Daoy (cell line): Measurements from ENCODE around the gene ANKRD40CL. TPM values are rescaled to one million over a fixed set of nuclear protein-coding genes. Genes with fewer than 3 reads are reported as not detected.

Experiments used
- DNase-seq: peaks from one replicate; pipeline ENCODE4 v3.0.0-alpha.2; 2015; ENCODE audit warnings: low read depth
- total RNA-seq: library from RNA; depleted of rRNA; stranded (reverse); fragments of >200 nt; shearing (Covaris generic); gene quantifications from 2 replicates; pipeline ENCODE4 v1.2.3, GENCODE V29; 2014; rRNA removed

The ANKRD40CL gene
- total RNA-seq, 1 experiment from 2014 or later, result not detected

DNA sequence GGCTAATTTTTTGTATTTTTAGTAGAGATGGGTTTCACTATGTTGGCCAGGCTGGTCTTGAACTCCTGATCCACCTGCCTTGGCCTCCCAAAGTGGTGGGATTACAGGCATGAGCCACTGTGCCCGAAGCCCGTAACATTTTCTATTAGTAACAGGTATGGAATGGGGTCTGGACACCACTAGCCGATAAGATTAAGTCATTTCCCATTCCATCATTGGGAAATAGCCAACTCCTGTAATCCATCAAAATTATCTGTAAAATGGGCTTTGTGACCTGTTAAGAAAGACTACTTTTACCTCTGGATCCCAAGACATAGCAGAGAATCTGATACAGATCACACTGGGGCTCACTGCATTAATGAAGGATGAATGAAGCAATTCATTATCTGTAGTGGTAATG is 51.8 kb downstream of the ANKRD40CL start:
- no peak for DNase-seq

DNA sequence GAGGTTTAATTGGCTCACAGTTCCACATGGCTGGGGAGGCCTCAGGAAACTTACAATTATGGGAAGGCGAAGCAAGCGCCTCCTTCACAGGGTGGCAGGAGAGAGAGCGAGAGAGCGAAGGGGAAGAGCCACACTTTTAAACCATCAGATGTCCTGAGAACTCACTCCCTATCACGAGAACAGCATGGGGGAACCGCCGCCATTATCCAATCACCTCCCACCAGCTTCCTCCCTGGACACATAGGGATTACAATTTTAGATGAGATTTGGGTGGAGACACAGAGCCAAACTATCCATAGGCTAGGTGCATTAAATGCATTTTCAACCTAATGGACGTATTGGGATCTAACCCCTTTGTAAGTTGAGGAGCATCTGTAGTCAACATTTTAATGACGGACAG is 54.7 kb downstream of the ANKRD40CL start:
- no peak for DNase-seq

Other genes with a start within 250 kb of the ANKRD40CL start
- not detected in 2 replicates for gene EPN3, start 234.8 kb downstream of the ANKRD40CL start, total RNA-seq
- 16.4 and 40.1 TPM in 2 replicates for gene SPATA20, start 220.3 kb downstream of the ANKRD40CL start, total RNA-seq
- gene CACNA1G, start 206.8 kb downstream of the ANKRD40CL start, total RNA-seq, result 0.15 and 0.23 TPM in 2 replicates
- 10.4 and 14.3 TPM in 2 replicates for gene ABCC3, start 132.6 kb downstream of the ANKRD40CL start, total RNA-seq
- gene ANKRD40, start 59.6 kb downstream of the ANKRD40CL start, total RNA-seq, result 17.6 and 22.6 TPM in 2 replicates
- 20.9 and 40.3 TPM in 2 replicates for gene LUC7L3, start 47.9 kb downstream of the ANKRD40CL start, total RNA-seq
- gene WFIKKN2, start 68.1 kb upstream of the ANKRD40CL start, total RNA-seq, result not detected in 2 replicates
- gene TOB1, start 98.8 kb upstream of the ANKRD40CL start, total RNA-seq, result 1.3 and 3.3 TPM in 2 replicates